NCI-H226 (cell line): ENCODE measurements around the gene TMOD3.
"Not testable (repeated sequence)": the region's sequence is repeated elsewhere in the genome, so short reads cannot be mapped to it uniquely, and the experiment has no call there.

Experiments
- DNase-seq: peaks from one replicate; pipeline ENCODE4 v3.0.0-alpha.2; 2015

Gene TMOD3

GRCh38 chr15:51829376-51830275 is at the start of gene TMOD3:
TMOD3 (plus strand) TSS chr15:51829653; CDS start chr15:51862885, 33,232 bp downstream.
- peak; percentile 96 for DNase-seq

DNA sequence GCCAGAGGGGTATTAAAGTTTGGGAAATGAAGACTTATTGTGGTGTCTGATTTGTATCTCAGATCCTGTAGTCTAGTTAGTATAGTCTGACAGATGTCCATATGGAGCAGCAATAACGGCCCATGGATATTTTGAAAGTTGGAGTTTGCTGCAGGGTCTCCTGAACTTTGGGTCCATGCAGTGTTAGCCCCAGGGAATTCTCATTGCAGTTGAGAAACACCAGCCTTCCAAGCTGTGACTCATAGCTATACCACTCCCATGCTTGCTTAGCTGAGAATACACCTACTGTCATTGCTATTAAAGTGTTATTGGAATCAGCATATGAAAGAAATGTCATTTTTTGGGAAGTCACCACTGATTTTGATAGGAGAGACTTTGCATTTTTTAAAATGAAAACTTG is 48.8 kb upstream of the TMOD3 start:
- peak; percentile 51 for DNase-seq

- DNase-seq = no peak
Observed at GRCh38 chr15:51781506-51781905, 47.9 kb upstream of the TMOD3 start.

- DNase-seq = peak; percentile 41
Observed at GRCh38 chr15:51782357-51782896, 47.0 kb upstream of the TMOD3 start.

DNA sequence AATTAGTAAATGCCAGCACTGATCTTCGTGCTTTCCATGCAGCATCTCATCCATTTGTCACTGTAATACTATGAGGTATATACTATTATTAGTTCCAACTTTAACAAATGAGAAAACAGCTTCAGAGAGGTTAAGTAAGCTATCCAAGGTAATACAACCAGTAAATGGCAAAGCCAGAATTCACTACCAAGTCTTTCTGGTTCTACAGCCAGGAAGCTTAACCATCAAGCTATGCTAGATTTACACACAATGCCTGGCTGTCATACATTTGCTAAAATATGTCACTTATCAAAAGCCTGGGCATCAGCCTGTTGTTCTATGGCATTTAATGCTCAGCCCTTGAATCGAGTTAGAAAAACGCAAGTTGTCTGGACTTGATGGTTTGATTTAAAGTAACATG is 45.5 kb upstream of the TMOD3 start:
- DNase-seq = no peak

GRCh38 chr15:51787130-51787529 is 42.3 kb upstream of the TMOD3 start:
- DNase-seq = peak; percentile 79

DNA sequence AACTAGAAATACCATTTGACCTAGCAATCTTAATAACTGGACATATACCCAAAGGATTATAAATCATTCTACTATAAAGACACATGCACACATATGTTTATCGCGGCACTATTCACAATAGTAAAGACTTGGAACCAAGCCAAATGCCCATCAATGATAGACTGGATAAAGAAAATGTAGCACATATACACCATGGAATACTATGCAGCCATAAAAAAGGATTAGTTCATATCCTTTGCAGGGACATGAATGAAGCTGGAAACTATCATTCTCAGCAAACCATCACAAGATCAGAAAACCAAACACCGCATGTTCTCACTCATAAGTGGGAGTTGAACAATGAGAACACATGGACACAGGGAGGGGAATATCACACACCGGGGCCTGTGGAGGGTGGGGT is 37.0 kb upstream of the TMOD3 start:
- DNase-seq = not testable (repeated sequence)

- no peak for DNase-seq
Observed at GRCh38 chr15:51793521-51794305, 35.7 kb upstream of the TMOD3 start.

DNA sequence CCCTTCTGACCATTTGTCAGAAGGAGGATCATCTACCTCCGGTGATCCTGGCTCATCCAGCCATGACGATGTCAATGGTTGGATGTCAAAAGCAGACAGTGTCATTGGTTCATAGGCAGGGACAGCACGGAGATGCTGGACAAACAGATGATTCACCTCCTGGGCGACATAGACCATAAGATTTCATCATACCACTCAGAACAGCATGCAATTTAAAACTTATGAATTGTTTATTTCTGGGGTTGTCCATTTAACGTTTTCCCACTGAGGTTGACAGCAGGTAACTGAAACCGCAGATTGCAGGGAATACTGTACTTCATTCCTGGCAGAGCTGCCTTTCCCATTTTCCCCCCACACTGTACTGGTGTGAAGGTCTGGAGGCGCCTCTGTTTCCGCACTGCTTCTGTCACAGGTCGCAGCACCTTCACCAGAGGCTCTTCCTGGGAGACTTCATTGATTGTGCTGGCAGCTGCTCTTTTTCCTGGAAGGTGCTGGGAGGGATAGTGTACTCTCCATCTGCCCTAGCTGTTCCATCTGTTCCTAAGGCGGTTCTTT is 32.5 kb upstream of the TMOD3 start:
- DNase-seq = no peak

- DNase-seq = no peak
Observed at GRCh38 chr15:51798281-51798680, 31.2 kb upstream of the TMOD3 start.

- no peak for DNase-seq
Observed at GRCh38 chr15:51799282-51800252, 29.9 kb upstream of the TMOD3 start.

- DNase-seq = peak; percentile 39
Observed at GRCh38 chr15:51801391-51801835, 28.0 kb upstream of the TMOD3 start.

DNA sequence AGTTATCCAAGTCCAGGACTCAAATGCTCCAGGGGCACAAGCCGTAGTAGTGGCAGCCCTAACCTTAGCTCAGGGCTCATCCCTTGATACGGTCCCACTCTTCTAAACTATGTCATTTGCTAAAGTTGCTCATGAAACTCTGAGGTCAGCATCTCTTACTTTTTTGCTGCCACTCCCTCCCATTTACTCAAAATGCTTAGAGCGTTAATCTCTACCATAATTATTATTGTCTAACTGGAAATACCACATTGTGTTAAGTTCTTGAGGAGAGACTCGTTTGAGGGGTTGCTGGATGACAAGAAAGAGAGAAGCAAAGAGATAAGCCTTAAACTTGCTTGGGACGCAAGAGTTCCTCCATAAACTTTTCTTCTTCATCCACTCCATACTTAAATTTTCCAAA is 26.9 kb upstream of the TMOD3 start:
- DNase-seq = no peak

- no peak for DNase-seq
Observed at GRCh38 chr15:51803965-51804364, 25.5 kb upstream of the TMOD3 start.

GRCh38 chr15:51806123-51806522 is 23.3 kb upstream of the TMOD3 start:
- DNase-seq = no peak

GRCh38 chr15:51809457-51809856 is 20.0 kb upstream of the TMOD3 start:
- DNase-seq = no peak

DNA sequence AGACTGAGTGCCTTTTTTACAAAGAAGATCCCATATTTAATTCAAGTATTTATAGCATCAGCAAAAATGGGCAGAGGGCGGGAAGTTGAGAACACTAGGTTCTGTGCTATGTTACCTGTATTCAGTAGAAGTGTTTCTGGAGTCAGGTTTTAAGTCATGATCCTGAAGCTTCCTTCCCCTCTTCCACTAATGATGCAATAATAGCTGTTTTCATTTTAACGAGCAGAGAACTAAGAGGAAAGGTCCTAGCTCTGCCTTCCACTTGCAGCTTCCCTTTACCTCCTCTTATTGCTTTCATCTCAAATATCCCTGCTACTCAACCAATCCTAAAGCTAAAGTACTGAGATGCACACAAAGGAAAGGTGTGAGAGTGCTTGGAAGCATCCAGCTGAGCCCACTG is 16.9 kb upstream of the TMOD3 start:
- no peak for DNase-seq

- DNase-seq = no peak
Observed at GRCh38 chr15:51814606-51815005, 14.8 kb upstream of the TMOD3 start.

GRCh38 chr15:51816611-51817010 is 12.8 kb upstream of the TMOD3 start:
- DNase-seq = no peak

DNA sequence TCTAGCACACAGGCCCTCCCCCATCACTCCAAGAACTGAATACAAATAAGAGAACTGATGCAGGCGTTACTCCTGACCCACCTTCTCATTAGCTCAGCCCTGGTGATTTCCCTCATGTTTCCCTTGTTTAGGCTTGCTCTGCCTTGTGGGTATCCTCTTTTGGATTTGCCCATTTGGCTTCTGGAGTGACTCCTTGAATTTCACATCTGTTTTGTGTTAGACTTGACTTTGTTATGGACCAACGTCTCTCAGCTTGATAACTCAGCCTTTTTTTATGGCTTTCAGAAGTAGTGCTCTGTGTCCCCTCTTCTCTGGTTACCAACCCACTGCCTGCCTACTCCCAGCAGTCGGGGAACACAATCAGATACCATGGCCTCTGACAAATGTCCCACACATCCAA is 11.3 kb upstream of the TMOD3 start:
- DNase-seq = no peak

DNA sequence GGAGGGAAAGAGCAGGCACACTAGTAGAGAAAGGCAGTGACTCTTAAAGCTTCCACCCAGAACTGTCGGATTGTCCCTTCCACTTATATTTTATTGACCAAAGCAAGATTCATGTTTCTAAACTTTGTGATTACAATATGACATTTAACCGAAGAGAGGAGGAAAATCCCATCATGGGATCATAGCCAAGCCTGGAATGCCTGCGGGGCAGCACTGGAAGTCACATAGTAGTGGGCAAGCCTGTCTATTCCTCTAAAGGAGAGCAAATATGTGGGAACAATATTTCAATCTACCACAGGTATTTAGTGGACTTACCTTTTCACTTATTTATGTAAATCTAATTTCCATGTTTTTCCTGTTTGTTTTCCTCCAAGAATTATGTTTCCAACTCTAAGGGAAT is 3.8 kb upstream of the TMOD3 start:
- DNase-seq = no peak
